KMS-11 (cell line): ENCODE data around the gene PLPPR4.

Experiments used
- H2AFZ ChIP-seq: fragments of 200-600 bp; sonication (generic); 2 replicates; pipeline ENCODE4 v1.6.1; 2016; ENCODE audit warnings: antibody characterized with exemption, mixed run types, low read depth
- H3K27ac ChIP-seq: fragments of 200-600 bp; sonication (generic); 2 replicates; pipeline ENCODE4 v1.6.1; 2016; ENCODE audit warnings: mild to moderate bottlenecking, mixed run types
- H3K27me3 ChIP-seq: fragments of 200-600 bp; sonication (generic); 2 replicates; pipeline ENCODE4 v1.6.1; 2017; ENCODE audit warnings: mild to moderate bottlenecking, low read depth, mixed run types, moderate library complexity; ENCODE audit not compliant: insufficient read depth
- H3K36me3 ChIP-seq: fragments of 200-600 bp; sonication (generic); 2 replicates; pipeline ENCODE4 v1.6.1; 2017; ENCODE audit warnings: mild to moderate bottlenecking, mixed run types; ENCODE audit not compliant: insufficient read depth
- H3K4me1 ChIP-seq: fragments of 200-600 bp; sonication (generic); 2 replicates; pipeline ENCODE4 v1.6.1; 2016; ENCODE audit warnings: mild to moderate bottlenecking, low read depth, mixed run types; ENCODE audit not compliant: poor library complexity, severe bottlenecking
- H3K4me2 ChIP-seq: fragments of 200-600 bp; sonication (generic); 2 replicates; pipeline ENCODE4 v1.7.0; 2016; ENCODE audit warnings: mild to moderate bottlenecking, mixed run types
- H3K4me3 ChIP-seq: fragments of 200-600 bp; sonication (generic); IDR thresholded peaks from 2 replicates; pipeline ENCODE4 v1.6.1; 2017; ENCODE audit warnings: low read depth, low read length, mixed read lengths; ENCODE audit not compliant: insufficient read depth
- H3K79me2 ChIP-seq: fragments of 200-600 bp; sonication (generic); 2 replicates; pipeline ENCODE4 v1.6.1; 2016; ENCODE audit warnings: low read depth, mixed run types; ENCODE audit not compliant: insufficient read depth
- H3K9ac ChIP-seq: fragments of 200-600 bp; sonication (generic); 2 replicates; pipeline ENCODE4 v1.6.1; 2016; ENCODE audit warnings: mild to moderate bottlenecking, mixed run types
- H4K20me1 ChIP-seq: fragments of 200-600 bp; sonication (generic); 2 replicates; pipeline ENCODE4 v1.6.1; 2016; ENCODE audit warnings: mild to moderate bottlenecking, mixed run types; ENCODE audit not compliant: insufficient read depth
- TF ChIP-seq, protein P1 (sequence below): fragments of 200-600 bp; sonication (generic); conservative IDR thresholded peaks from 2 replicates; pipeline ENCODE4 v1.6.1; 2017; ENCODE audit warnings: low read depth, mild to moderate bottlenecking, antibody characterized with exemption, low read length, moderate library complexity, mixed read lengths

The PLPPR4 gene

DNA sequence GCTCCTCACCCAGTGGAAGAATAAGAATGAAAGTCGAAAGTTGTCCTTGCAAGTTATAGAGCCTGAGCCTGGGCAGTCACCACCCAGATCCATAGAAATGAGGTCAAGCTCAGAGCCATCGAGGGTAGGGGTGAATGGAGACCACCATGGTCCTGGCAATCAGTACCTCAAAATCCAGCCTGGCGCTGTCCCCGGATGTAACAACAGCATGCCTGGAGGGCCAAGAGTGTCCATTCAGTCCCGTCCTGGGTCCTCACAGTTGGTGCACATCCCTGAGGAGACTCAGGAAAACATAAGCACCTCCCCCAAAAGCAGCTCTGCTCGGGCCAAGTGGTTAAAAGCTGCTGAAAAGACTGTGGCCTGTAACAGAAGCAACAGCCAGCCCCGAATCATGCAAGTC, 41.8 kb downstream of the PLPPR4 start:
- Histone ChIP-seq H2AFZ (no peak overlapping the region), H3K4me3 (no peak overlapping the region), H3K4me2 (no peak overlapping the region), H4K20me1 (no peaks in the 10 kb centered on the region), H3K36me3 (no peaks in the 10 kb centered on the region), H3K79me2 (no peaks in the 10 kb centered on the region), H3K27ac (no peak overlapping the region), H3K27me3 (no peaks in the 10 kb centered on the region), H3K4me1 (no peaks in the 10 kb centered on the region), H3K9ac (no peak overlapping the region)
- TF ChIP-seq, protein P1, sequence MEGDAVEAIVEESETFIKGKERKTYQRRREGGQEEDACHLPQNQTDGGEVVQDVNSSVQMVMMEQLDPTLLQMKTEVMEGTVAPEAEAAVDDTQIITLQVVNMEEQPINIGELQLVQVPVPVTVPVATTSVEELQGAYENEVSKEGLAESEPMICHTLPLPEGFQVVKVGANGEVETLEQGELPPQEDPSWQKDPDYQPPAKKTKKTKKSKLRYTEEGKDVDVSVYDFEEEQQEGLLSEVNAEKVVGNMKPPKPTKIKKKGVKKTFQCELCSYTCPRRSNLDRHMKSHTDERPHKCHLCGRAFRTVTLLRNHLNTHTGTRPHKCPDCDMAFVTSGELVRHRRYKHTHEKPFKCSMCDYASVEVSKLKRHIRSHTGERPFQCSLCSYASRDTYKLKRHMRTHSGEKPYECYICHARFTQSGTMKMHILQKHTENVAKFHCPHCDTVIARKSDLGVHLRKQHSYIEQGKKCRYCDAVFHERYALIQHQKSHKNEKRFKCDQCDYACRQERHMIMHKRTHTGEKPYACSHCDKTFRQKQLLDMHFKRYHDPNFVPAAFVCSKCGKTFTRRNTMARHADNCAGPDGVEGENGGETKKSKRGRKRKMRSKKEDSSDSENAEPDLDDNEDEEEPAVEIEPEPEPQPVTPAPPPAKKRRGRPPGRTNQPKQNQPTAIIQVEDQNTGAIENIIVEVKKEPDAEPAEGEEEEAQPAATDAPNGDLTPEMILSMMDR: no peak

DNA sequence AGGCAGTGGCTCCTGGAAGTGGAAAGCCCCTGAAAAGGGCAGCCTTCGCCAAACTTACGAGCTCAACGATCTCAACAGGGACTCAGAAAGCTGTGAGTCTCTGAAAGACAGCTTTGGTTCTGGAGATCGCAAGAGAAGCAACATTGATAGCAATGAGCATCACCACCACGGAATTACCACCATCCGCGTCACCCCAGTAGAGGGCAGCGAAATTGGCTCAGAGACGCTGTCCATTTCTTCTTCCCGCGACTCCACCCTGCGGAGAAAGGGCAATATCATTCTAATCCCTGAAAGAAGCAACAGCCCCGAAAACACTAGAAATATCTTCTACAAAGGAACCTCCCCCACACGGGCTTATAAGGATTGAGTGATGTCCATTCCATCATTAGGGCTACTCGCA, 42.4 kb downstream of the PLPPR4 start:
- Histone ChIP-seq H4K20me1 (no peaks in the 10 kb centered on the region), H3K36me3 (no peaks in the 10 kb centered on the region), H3K27ac (no peak overlapping the region), H3K4me3 (no peak overlapping the region), H3K79me2 (no peaks in the 10 kb centered on the region), H3K9ac (no peak overlapping the region), H2AFZ (no peak overlapping the region), H3K4me2 (no peak overlapping the region), H3K27me3 (no peaks in the 10 kb centered on the region), H3K4me1 (no peaks in the 10 kb centered on the region)
- TF ChIP-seq, protein P1: no peak

DNA sequence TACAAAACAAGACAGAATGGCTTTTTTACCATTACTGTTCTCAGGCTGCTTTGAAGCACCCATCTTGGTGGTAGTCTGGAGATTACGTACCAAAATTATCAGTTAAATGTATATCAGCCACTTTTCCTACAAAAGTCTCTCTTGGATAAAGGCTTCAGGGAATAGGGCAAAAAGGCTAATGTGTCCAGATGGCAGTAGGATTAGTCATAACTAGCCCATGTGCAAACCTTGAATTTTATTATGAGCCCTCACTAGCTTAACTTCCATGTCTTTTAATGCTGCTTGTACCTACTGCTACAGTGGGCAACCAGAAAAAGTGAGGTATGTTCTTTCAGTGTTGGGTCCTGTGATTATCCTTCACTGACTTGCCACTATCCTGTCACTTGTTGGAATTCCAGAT, 51.0 kb downstream of the PLPPR4 start:
- H3K4me1 ChIP-seq: no peaks in the 10 kb centered on the region
- H3K36me3 ChIP-seq: no peaks in the 10 kb centered on the region

DNA sequence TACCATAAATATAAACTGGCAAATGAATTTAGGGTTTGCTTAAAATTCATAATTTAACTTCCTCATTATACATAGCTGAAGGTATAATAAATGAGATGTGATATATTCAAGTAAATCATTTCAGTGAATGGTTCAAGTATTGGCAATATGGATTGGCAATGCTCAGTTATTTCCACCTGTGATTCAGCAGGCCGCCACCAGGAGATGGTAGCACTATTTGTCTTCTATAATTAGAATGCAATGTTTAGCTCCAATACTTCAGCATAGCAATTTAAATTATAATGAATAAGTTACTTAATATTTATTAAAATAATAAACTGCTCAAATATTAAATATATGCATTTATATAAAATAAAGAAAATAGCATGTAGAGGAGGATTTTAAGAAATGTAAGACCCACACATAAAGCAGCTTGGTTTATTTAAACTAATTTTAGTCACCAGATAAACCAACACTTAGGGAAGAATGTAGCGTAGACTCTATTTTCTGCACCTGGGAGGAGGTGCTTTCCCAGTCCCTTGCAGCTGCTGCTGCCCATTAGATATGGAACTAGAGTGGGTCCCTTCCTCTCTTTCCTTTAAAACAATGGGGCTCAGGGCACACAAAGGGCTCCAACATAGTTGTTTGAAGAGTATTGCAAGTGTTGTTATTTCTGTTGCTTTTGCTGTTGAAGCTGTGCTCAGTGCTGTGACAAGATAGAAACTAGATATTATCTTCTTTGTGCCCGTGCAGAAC, 62.1 kb downstream of the PLPPR4 start:
- no peaks in the 10 kb centered on the region for H3K36me3 ChIP-seq
- H3K4me1 ChIP-seq: no peaks in the 10 kb centered on the region
- H3K27me3 ChIP-seq: no peaks in the 10 kb centered on the region
- H4K20me1 ChIP-seq: no peaks in the 10 kb centered on the region
- H3K27ac ChIP-seq: no peak overlapping the region
- H3K9ac ChIP-seq: no peak overlapping the region
- no peak overlapping the region for H3K4me2 ChIP-seq
- TF ChIP-seq, protein P1: no peak; the same call in 1 of the 2 replicates
- H3K79me2 ChIP-seq: no peaks in the 10 kb centered on the region
- no peak overlapping the region for H2AFZ ChIP-seq
- no peak overlapping the region for H3K4me3 ChIP-seq

More for the DNA sequence above, 51.0 kb downstream of the PLPPR4 start:
- H4K20me1 ChIP-seq: no peaks in the 10 kb centered on the region
- no peak overlapping the region for H3K27ac ChIP-seq
- H3K4me2 ChIP-seq: no peak overlapping the region
- no peaks in the 10 kb centered on the region for H3K79me2 ChIP-seq
- no peak overlapping the region for H3K4me3 ChIP-seq
- H3K27me3 ChIP-seq: no peaks in the 10 kb centered on the region
- H3K9ac ChIP-seq: no peak overlapping the region
- no peak overlapping the region for H2AFZ ChIP-seq
- TF ChIP-seq, protein P1: no peak
